Panc1 (cell line): ENCODE measurements around the gene MAML3.

Experiments
- CTCF ChIP-seq: fragments of 450-650 bp; IDR thresholded peaks from 2 replicates; pipeline ENCODE4 v1.5.1; 2017; ENCODE audit warnings: mild to moderate bottlenecking
- REST ChIP-seq, 2 experiments: IDR thresholded peaks; 2 replicates each; pipeline ENCODE4 v1.6.1; 2011 to 2012; ENCODE audit warnings: low read depth in 2 of 2, control low read depth in 1 of 2, low read length in 1 of 2, mild to moderate bottlenecking in 1 of 2, moderate library complexity in 1 of 2; ENCODE audit not compliant: insufficient read depth in 1 of 2
- SIN3A ChIP-seq: IDR thresholded peaks from 2 replicates; pipeline ENCODE4 v1.6.1; 2012; ENCODE audit warnings: low read depth, mild to moderate bottlenecking, low read length, moderate library complexity, borderline replicate concordance; ENCODE audit not compliant: insufficient read depth

GRCh38 chr4:139798456-139798855 is 355.5 kb downstream of the MAML3 start:
- TF ChIP-seq SIN3A (no peak), CTCF (no peak), REST (IDR thresholded peaks at IDR 0.05; ENCODE audit: insufficient read depth in 1 of 2, low read depth in 2 of 2, low read length in 1 of 2) (no peak)
